ENCODE measurements around the gene DOCK9.

DNA sequence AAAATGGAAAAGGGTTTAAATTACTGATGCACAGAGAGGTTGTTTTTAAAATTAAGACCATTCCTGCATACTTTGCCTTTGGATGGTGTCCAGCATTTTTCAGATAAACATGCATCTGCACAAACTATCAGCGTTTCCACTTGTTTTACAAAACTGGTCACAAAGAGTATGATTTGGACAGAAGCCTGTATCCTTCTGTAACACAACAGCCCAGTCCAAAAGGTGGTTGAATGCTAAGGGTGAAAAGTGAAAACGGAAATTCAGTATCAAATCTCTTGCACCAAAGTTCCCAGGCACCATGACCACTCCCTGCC is 21.7 kb upstream of the DOCK9 start:
- TF ChIP-seq, protein P1, sequence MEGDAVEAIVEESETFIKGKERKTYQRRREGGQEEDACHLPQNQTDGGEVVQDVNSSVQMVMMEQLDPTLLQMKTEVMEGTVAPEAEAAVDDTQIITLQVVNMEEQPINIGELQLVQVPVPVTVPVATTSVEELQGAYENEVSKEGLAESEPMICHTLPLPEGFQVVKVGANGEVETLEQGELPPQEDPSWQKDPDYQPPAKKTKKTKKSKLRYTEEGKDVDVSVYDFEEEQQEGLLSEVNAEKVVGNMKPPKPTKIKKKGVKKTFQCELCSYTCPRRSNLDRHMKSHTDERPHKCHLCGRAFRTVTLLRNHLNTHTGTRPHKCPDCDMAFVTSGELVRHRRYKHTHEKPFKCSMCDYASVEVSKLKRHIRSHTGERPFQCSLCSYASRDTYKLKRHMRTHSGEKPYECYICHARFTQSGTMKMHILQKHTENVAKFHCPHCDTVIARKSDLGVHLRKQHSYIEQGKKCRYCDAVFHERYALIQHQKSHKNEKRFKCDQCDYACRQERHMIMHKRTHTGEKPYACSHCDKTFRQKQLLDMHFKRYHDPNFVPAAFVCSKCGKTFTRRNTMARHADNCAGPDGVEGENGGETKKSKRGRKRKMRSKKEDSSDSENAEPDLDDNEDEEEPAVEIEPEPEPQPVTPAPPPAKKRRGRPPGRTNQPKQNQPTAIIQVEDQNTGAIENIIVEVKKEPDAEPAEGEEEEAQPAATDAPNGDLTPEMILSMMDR (IDR thresholded peaks at IDR 0.05) = no peak
- TF ChIP-seq POLR2A (IDR thresholded peaks at IDR 0.05) = no peak

Measured in esophagus squamous epithelium (tissue), 4 donors.